ENCODE measurements around the gene WDR72. TPM values are rescaled to one million over a fixed set of nuclear protein-coding genes. Genes with fewer than 3 reads are reported as not detected.

WDR72 gene
- total and polyA plus RNA-seq, 2 of the 8 experiments (the other 6 are each of a cell fraction or from before 2014, with no cell fraction given), result 1.2 to 1.9 TPM

DNA sequence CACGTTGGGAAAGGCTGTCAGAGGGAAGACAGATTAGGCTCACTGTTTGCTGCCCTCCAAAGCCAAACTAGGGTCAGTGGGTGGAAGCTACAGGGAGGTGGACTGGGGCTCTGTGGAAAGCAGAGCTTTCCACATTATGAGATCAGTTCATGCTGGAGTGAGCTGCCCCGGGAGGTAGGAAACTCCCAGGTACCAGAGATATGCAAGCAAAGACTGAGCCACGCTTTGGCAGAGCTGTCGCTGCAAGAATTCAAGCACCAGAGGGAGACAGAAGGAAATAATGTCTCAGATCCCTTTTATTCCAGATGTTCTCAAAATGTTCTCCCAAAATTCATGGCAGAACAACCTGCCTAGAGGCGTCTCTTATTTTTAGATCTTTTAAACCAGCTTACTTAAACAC lies 286.6 kb downstream of the WDR72 start:
- WGBS, 2 experiments (ENCODE audit: extremely low coverage in 1 of 2, insufficient coverage in 1 of 2, insufficient read length in 1 of 2, insufficient replicate concordance in 2 of 2, low coverage in 1 of 2, low lambda C conversion rate in 2 of 2, missing lambda C conversion rate in 1 of 2), result 68% methylated on average over 5 of the region's 5 CpGs; no CpG with 5 or more reads in 1 of the 2 experiments
- Histone ChIP-seq H4K20me1 (replicated peaks in 1 of 2; ENCODE audit: control insufficient read depth in 1 of 2, insufficient read depth in 2 of 2, low read length in 2 of 2) (no peaks in the 10 kb centered on the region), H3K27ac (ENCODE audit: low read depth, low read length) (no peak overlapping the region), H3K23ac (ENCODE audit: insufficient read length) (no peak overlapping the region), H3K27me3 (replicated peaks in 1 of 4; ENCODE audit: control insufficient read depth in 3 of 4, extremely low read depth in 1 of 4, insufficient read depth in 3 of 4, low read length in 3 of 4) (peaks cover 0 to 1% (median 0%) of the 10 kb centered on the region in 4 experiments; a peak in 1 of 7 replicates), H3K4me2 (ENCODE audit: insufficient read depth in 1 of 2, low read depth in 2 of 2, low read length in 2 of 2) (no peak overlapping the region), H2AFZ (ENCODE audit: low read length) (0 out of 2 replicates have a peak overlapping the region, but pooled peaks have one; percentile 64), H2AK5ac (ENCODE audit: low read depth, low read length) (no peak overlapping the region), H3K56ac (replicated peaks; ENCODE audit: insufficient read length, low read depth, low read length) (no peak overlapping the region), H3K4me3 (ENCODE audit: extremely low read depth in 1 of 4, insufficient read depth in 2 of 4, low read depth in 3 of 4, low read length in 4 of 4) (no peak overlapping the region), H3K36me3 (ENCODE audit: control insufficient read depth in 2 of 4, insufficient read depth in 4 of 4, low read length in 3 of 4) (no peaks in the 10 kb centered on the region), H3K9me3 (ENCODE audit: insufficient read depth in 2 of 2, low read depth in 1 of 2, low read length in 1 of 2) (no peaks in the 10 kb centered on the region), H4K91ac (replicated peaks; ENCODE audit: insufficient read length, low read length) (no peak overlapping the region), H2BK15ac (ENCODE audit: low read length) (no peak overlapping the region), H3K79me1 (ENCODE audit: low read depth, low read length) (no peaks in the 10 kb centered on the region), H3K4ac (replicated peaks; ENCODE audit: insufficient read length, low read depth, low read length) (no peak overlapping the region), H3K14ac (ENCODE audit: insufficient read length) (no peak overlapping the region), H3K79me2 (ENCODE audit: control insufficient read depth in 1 of 2, insufficient read depth in 2 of 2, low read length in 2 of 2) (no peaks in the 10 kb centered on the region), H3K23me2 (ENCODE audit: low read depth, low read length) (no peaks in the 10 kb centered on the region), H4K8ac (ENCODE audit: extremely low read depth, insufficient read depth, low read length) (no peak overlapping the region), H2BK5ac (ENCODE audit: low read depth, low read length) (no peak overlapping the region), H2BK12ac (ENCODE audit: low read depth, low read length) (no peak overlapping the region), H4K5ac (ENCODE audit: insufficient read length, low read depth, low read length) (no peak overlapping the region), H3K4me1 (replicated peaks in 1 of 4; ENCODE audit: control insufficient read depth in 3 of 4, insufficient read depth in 4 of 4, low read length in 3 of 4) (no peaks in the 10 kb centered on the region), H3K9ac (replicated peaks in 1 of 4; ENCODE audit: extremely low read depth in 1 of 4, low read depth in 3 of 4, low read length in 3 of 4) (no peak overlapping the region), H2BK20ac (ENCODE audit: low read length) (no peak overlapping the region), H2BK120ac (replicated peaks; ENCODE audit: low read depth, low read length) (no peak overlapping the region), H3K18ac (ENCODE audit: extremely low read depth, low read length) (no peak overlapping the region)
- FAIRE-seq (no peak), DNase-seq (ENCODE audit: low read depth in 1 of 2, low spot score in 2 of 2) (no peak)
- ChIA-PET POLR2A (ENCODE audit: partially characterized antibody) (interaction anchor here (0.8 kb wide), 1 partner anchor 11 kb away, joined by 3 read pairs; no protein-coding TSS in a partner anchor), CTCF (ENCODE audit: partially characterized antibody) (no interaction called here)
- TF ChIP-seq ASH2L (IDR thresholded peaks at IDR 0.05; ENCODE audit: low read length), result no peak
- TF ChIP-seq, protein P1, sequence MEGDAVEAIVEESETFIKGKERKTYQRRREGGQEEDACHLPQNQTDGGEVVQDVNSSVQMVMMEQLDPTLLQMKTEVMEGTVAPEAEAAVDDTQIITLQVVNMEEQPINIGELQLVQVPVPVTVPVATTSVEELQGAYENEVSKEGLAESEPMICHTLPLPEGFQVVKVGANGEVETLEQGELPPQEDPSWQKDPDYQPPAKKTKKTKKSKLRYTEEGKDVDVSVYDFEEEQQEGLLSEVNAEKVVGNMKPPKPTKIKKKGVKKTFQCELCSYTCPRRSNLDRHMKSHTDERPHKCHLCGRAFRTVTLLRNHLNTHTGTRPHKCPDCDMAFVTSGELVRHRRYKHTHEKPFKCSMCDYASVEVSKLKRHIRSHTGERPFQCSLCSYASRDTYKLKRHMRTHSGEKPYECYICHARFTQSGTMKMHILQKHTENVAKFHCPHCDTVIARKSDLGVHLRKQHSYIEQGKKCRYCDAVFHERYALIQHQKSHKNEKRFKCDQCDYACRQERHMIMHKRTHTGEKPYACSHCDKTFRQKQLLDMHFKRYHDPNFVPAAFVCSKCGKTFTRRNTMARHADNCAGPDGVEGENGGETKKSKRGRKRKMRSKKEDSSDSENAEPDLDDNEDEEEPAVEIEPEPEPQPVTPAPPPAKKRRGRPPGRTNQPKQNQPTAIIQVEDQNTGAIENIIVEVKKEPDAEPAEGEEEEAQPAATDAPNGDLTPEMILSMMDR (IDR thresholded peaks at IDR 0.05; ENCODE audit: control extremely low read depth in 1 of 3, insufficient read depth in 1 of 3, low read depth in 1 of 3, low read length in 3 of 3), result peak in 1 of 3 experiments; percentile 11; a peak in 1 of 4 replicates
- 0 out of 4 replicates have a peak, but pooled peaks of 1 of the 2 experiments have one; percentile 21 for TF ChIP-seq RAD21 (IDR thresholded peaks at IDR 0.05 in 1 of 2, conservative IDR thresholded peaks at IDR 0.05 in 1 of 2; ENCODE audit: low read depth in 2 of 2, low read length in 2 of 2)
- TF ChIP-seq CHD1 (IDR thresholded peaks at IDR 0.05; ENCODE audit: low read depth, low read length), result no peak
- TF ChIP-seq HDAC6 (IDR thresholded peaks at IDR 0.05; ENCODE audit: low read depth, low read length), result no peak
- TF ChIP-seq CEBPB (IDR thresholded peaks at IDR 0.05; ENCODE audit: low read depth, low read length), result no peak
- no peak for TF ChIP-seq EGR1 (IDR thresholded peaks at IDR 0.05; ENCODE audit: borderline replicate concordance, low read depth, low read length)
